H1 (cell line): ENCODE measurements around the gene CAMTA2. TPM values are rescaled to one million over a fixed set of nuclear protein-coding genes. Genes with fewer than 3 reads are reported as not detected.

Source experiments
- CTCF ChIA-PET: fragments of 300-600 bp; sonication (Branson Sonifier 250); formaldehyde crosslinking; loops from one replicate; lab custom pipeline; 2021; ENCODE audit not compliant: partially characterized antibody; lab: Charles Lee
- POLR2A ChIA-PET: fragments of 300-600 bp; sonication (Branson Sonifier 250); formaldehyde crosslinking; loops from one replicate; lab custom pipeline; 2021; ENCODE audit warnings: inconsistent platforms; ENCODE audit not compliant: partially characterized antibody; lab: Charles Lee
- DNase-seq, 2 experiments: peaks; one replicate each; pipeline versions ENCODE4 v3.0.0 to v3.0.0-alpha.2; 2010 to 2022; ENCODE audit warnings: low spot score in 2 of 2, low read depth in 1 of 2, mixed read lengths in 1 of 2
- FAIRE-seq: peaks from 2 replicates; lab custom pipeline; 2011; peaks lifted over from hg19 to GRCh38; lab: Jason Lieb, UNC
- H2AFZ ChIP-seq: 2 replicates; pipeline ENCODE4 v1.8.1; 2012; ENCODE audit warnings: low read length, inconsistent platforms
- H2AK5ac ChIP-seq: 2 replicates; pipeline ENCODE4 v1.6.1; 2013; ENCODE audit warnings: low read depth, low read length
- H2BK120ac ChIP-seq: replicated peaks from 2 replicates; pipeline ENCODE3; 2013; ENCODE audit warnings: low read depth, low read length, inconsistent platforms
- H2BK12ac ChIP-seq: 2 replicates; pipeline ENCODE4 v1.6.1; 2013; ENCODE audit warnings: low read depth, low read length
- H2BK15ac ChIP-seq: 2 replicates; pipeline ENCODE4 v1.6.1; 2013; ENCODE audit warnings: low read length
- H2BK20ac ChIP-seq: 2 replicates; pipeline ENCODE4 v1.6.1; 2013; ENCODE audit warnings: low read length
- H2BK5ac ChIP-seq: 2 replicates; pipeline ENCODE4 v1.6.1; 2013; ENCODE audit warnings: low read depth, low read length
- H3K14ac ChIP-seq: 2 replicates; pipeline ENCODE4 v1.6.1; 2013; ENCODE audit warnings: inconsistent platforms; ENCODE audit not compliant: insufficient read length
- H3K18ac ChIP-seq: 2 replicates; pipeline ENCODE4 v1.6.1; 2013; ENCODE audit warnings: low read length; ENCODE audit errors: extremely low read depth
- H3K23ac ChIP-seq: 2 replicates; pipeline ENCODE4 v1.6.1; 2013; ENCODE audit warnings: inconsistent platforms; ENCODE audit not compliant: insufficient read length
- H3K23me2 ChIP-seq: 2 replicates; pipeline ENCODE4 v1.6.1; 2013; ENCODE audit warnings: low read depth, low read length
- H3K27ac ChIP-seq: 2 replicates; pipeline ENCODE4 v1.6.1; 2011; ENCODE audit warnings: low read depth, low read length, inconsistent platforms
- H3K27me3 ChIP-seq, 4 experiments: replicated peaks in 1 of 4; 1 replicate in 1 of 4; 2 replicates in 3 of 4; pipeline versions ENCODE4 v1.6.1 to v1.8.1; 2011 to 2013; ENCODE audit warnings: low read length in 3 of 4, mild to moderate bottlenecking in 3 of 4, inconsistent platforms in 2 of 4, mixed read lengths in 2 of 4, moderate library complexity in 1 of 4; ENCODE audit not compliant: control insufficient read depth in 3 of 4, insufficient read depth in 3 of 4; ENCODE audit errors: extremely low read depth in 1 of 4
- H3K36me3 ChIP-seq, 4 experiments: 2 replicates each; pipeline versions ENCODE4 v1.6.1 to v1.8.1; 2011 to 2013; ENCODE audit warnings: mild to moderate bottlenecking in 4 of 4, low read length in 3 of 4, moderate library complexity in 2 of 4, control low read depth in 1 of 4, inconsistent platforms in 1 of 4; ENCODE audit not compliant: insufficient read depth in 4 of 4, control insufficient read depth in 2 of 4
- H3K4ac ChIP-seq: replicated peaks from 2 replicates; pipeline ENCODE3; 2013; ENCODE audit warnings: low read length, low read depth, mixed read lengths, inconsistent platforms; ENCODE audit not compliant: insufficient read length
- H3K4me1 ChIP-seq, 4 experiments: replicated peaks in 1 of 4; 1 replicate in 1 of 4; 2 replicates in 3 of 4; pipeline versions ENCODE4 v1.6.1 to v1.8.1; 2011 to 2013; ENCODE audit warnings: low read length in 3 of 4, inconsistent platforms in 2 of 4, mixed read lengths in 1 of 4; ENCODE audit not compliant: insufficient read depth in 4 of 4, control insufficient read depth in 3 of 4
- H3K4me2 ChIP-seq, 2 experiments: 2 replicates each; pipeline versions ENCODE4 v1.6.1 to v1.8.1; 2011 to 2013; ENCODE audit warnings: low read depth in 2 of 2, low read length in 2 of 2, control low read depth in 1 of 2, inconsistent platforms in 1 of 2, mild to moderate bottlenecking in 1 of 2; ENCODE audit not compliant: insufficient read depth in 1 of 2
- H3K4me3 ChIP-seq, 4 experiments: fragments of 200-600, 300-600 bp in 1 of 4; sonication (generic), shearing (Covaris generic), sonication (Bioruptor Twin) in 1 of 4; 2 replicates each; pipeline versions ENCODE4 v1.5.1 to v1.8.1; 2011 to 2016; ENCODE audit warnings: low read length in 4 of 4, low read depth in 3 of 4, control low read depth in 2 of 4, inconsistent platforms in 2 of 4, mild to moderate bottlenecking in 2 of 4, mixed read lengths in 1 of 4, moderate library complexity in 1 of 4; ENCODE audit not compliant: insufficient read depth in 2 of 4; ENCODE audit errors: extremely low read depth in 1 of 4
- H3K56ac ChIP-seq: replicated peaks from 2 replicates; pipeline ENCODE3; 2013; ENCODE audit warnings: low read depth, mild to moderate bottlenecking, mixed read lengths, low read length, inconsistent platforms; ENCODE audit not compliant: insufficient read length
- H3K79me1 ChIP-seq: 2 replicates; pipeline ENCODE4 v1.6.1; 2013; ENCODE audit warnings: low read depth, low read length, control low read depth
- H3K79me2 ChIP-seq, 2 experiments: 2 replicates each; pipeline versions ENCODE4 v1.6.1 to v1.8.1; 2012 to 2013; ENCODE audit warnings: low read length in 2 of 2, mild to moderate bottlenecking in 2 of 2, inconsistent platforms in 1 of 2; ENCODE audit not compliant: insufficient read depth in 2 of 2, control insufficient read depth in 1 of 2
- H3K9ac ChIP-seq, 4 experiments: replicated peaks in 1 of 4; 1 replicate in 1 of 4; 2 replicates in 3 of 4; pipeline versions ENCODE4 v1.6.1 to v1.8.1; 2011 to 2013; ENCODE audit warnings: low read depth in 3 of 4, low read length in 3 of 4, control low read depth in 2 of 4, mild to moderate bottlenecking in 2 of 4, moderate library complexity in 2 of 4, inconsistent platforms in 1 of 4; ENCODE audit errors: extremely low read depth in 1 of 4
- H3K9me3 ChIP-seq, 2 experiments: 2 replicates each; pipeline versions ENCODE4 v1.6.1 to v1.8.1; 2012 to 2013; ENCODE audit warnings: mild to moderate bottlenecking in 2 of 2, moderate library complexity in 2 of 2, control low read depth in 1 of 2, inconsistent platforms in 1 of 2, low read depth in 1 of 2, low read length in 1 of 2, mixed read lengths in 1 of 2; ENCODE audit not compliant: insufficient read depth in 2 of 2
- H4K20me1 ChIP-seq, 2 experiments: replicated peaks in 1 of 2; 2 replicates each; pipeline versions ENCODE3 to v1.8.1; 2011 to 2013; ENCODE audit warnings: inconsistent platforms in 2 of 2, low read length in 2 of 2, mild to moderate bottlenecking in 1 of 2; ENCODE audit not compliant: insufficient read depth in 2 of 2, control insufficient read depth in 1 of 2
- H4K5ac ChIP-seq: 2 replicates; pipeline ENCODE4 v1.6.1; 2013; ENCODE audit warnings: low read length, low read depth, mixed read lengths, inconsistent platforms; ENCODE audit not compliant: insufficient read length
- H4K8ac ChIP-seq: 2 replicates; pipeline ENCODE4 v1.8.0; 2013; ENCODE audit warnings: mild to moderate bottlenecking, moderate library complexity, low read length, inconsistent platforms; ENCODE audit not compliant: insufficient read depth; ENCODE audit errors: extremely low read depth
- H4K91ac ChIP-seq: replicated peaks from 2 replicates; pipeline ENCODE3; 2013; ENCODE audit warnings: low read length, mixed read lengths, inconsistent platforms; ENCODE audit not compliant: insufficient read length
- EGR1 ChIP-seq: IDR thresholded peaks from 2 replicates; pipeline ENCODE4 v1.6.1; 2011; ENCODE audit warnings: low read depth, low read length, borderline replicate concordance
- POLR2A ChIP-seq, 2 experiments: IDR thresholded peaks; 1 replicate in 1 of 2; 2 replicates in 1 of 2; pipeline ENCODE4 v1.6.1; 2011; ENCODE audit warnings: low read depth in 2 of 2, low read length in 2 of 2, mild to moderate bottlenecking in 2 of 2; ENCODE audit errors: control extremely low read depth in 1 of 2
- WGBS, 2 experiments: shearing (Covaris generic) in 1 of 2; methylation state at CpG; one replicate each; pipeline versions ENCODE4 v1.1.6 to v1.1.7; 2013 to 2015; ENCODE audit warnings: low lambda C conversion rate in 2 of 2, mixed read lengths in 2 of 2, inconsistent platforms in 1 of 2, low coverage in 1 of 2, missing lambda C conversion rate in 1 of 2; ENCODE audit not compliant: insufficient replicate concordance in 2 of 2, insufficient coverage in 1 of 2, insufficient read length in 1 of 2; ENCODE audit errors: extremely low coverage in 1 of 2, missing lambda C conversion rate in 1 of 2; 5-methylcytosine and 5-hydroxymethylcytosine counted together
- polyA plus RNA-seq, 7 experiments: library from polyadenylated mRNA; depleted of rRNA in 3 of 7; stranded (reverse) in 5 of 7; unstranded in 2 of 7; fragments of >200 nt in 5 of 7; fragments of 200-250 nt in 2 of 7; gene quantifications; 1 replicate in 5 of 7; 2 replicates in 1 of 7; 4 replicates in 1 of 7; pipeline versions ENCODE4 v1.2.1 to v1.2.3, GENCODE V29; 2011 to 2013; ENCODE audit warnings: missing spikeins in 2 of 7, mixed read lengths in 2 of 7
- total RNA-seq: library from RNA; stranded (reverse); fragmentation: NEBNext Ultra II Directional; extraction: Animal tissue kit (Norgen Biotek cat#: 25700); gene quantifications from 2 replicates; pipeline ENCODE4 v1.2.1, GENCODE V29; 2021

CAMTA2 gene
- total and polyA plus RNA-seq, 2 of the 8 experiments (the other 6 are each of a cell fraction or from before 2014, with no cell fraction given), result 5.5 to 12.0 TPM

DNA sequence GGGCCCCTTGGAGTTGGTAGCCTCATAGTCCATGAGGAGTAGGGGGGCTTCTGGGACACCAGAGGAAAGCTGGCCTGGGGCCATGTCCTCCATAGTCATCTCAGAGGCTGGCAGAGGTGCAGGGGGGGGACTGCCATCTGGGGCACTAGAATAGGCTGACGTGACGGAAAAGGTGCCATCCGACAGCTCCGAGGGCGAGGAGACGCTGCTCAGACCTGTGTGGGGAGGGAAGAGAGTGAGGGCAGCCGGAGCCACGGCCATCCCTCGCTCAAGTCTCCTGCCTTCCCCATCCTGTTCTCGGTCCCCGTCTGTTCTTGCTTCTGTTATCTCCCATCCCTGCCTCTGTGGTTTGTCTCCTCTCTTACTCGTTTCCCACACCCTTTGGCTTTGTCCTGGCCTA, 15.2 kb downstream of the CAMTA2 start:
- Histone ChIP-seq H2BK20ac (no peak overlapping the region), H3K56ac (no peak overlapping the region), H3K79me2 (peaks cover 0 to 12% of the 10 kb centered on the region in 2 experiments; a peak in 1 of 4 replicates), H3K4me2 (no peak overlapping the region), H3K18ac (no peak overlapping the region), H2BK15ac (no peak overlapping the region), H3K14ac (no peak overlapping the region), H3K4ac (no peak overlapping the region), H3K27ac (no peak overlapping the region), H3K9me3 (no peaks in the 10 kb centered on the region), H2AFZ (no peak overlapping the region), H3K27me3 (peaks cover 0 to 39% (median 24%) of the 10 kb centered on the region in 4 experiments; a peak in 6 of 7 replicates), H2AK5ac (no peak overlapping the region), H2BK12ac (no peak overlapping the region), H4K8ac (no peak overlapping the region), H4K20me1 (peaks cover 2 to 11% of the 10 kb centered on the region in 2 experiments), H3K23ac (no peak overlapping the region), H3K4me1 (peaks cover 0 to 14% (median 6%) of the 10 kb centered on the region in 4 experiments; a peak in 5 of 7 replicates), H3K79me1 (0 out of 2 replicates have a peak, but pooled peaks cover 3% of the 10 kb centered on the region), H2BK5ac (no peak overlapping the region), H4K91ac (no peak overlapping the region), H2BK120ac (no peak overlapping the region), H3K36me3 (peaks cover 0 to 11% (median 0%) of the 10 kb centered on the region in 4 experiments; a peak in 1 of 8 replicates), H3K9ac (no peak overlapping the region), H3K4me3 (no peak overlapping the region), H4K5ac (no peak overlapping the region), H3K23me2 (peaks cover 11% of the 10 kb centered on the region; the same call in 1 of the 2 replicates)
- POLR2A ChIA-PET, result interaction anchor here (1.0 to 32.4 kb wide), 6 partner anchors 9 to 253 kb away, joined by 3 to 987 read pairs (median 7); partner anchors contain the start of genes CAMTA2, ENO3, INCA1 and KIF1C
- 86% methylated on average over 11 of the region's 12 CpGs; no CpG with 5 or more reads in 1 of the 2 experiments for WGBS, 2 experiments
- CTCF ChIA-PET, result interaction anchor here (0.6 to 6.2 kb wide), 9 partner anchors 8 to 92 kb away, joined by 3 to 31 read pairs (median 4); partner anchors contain the start of gene GP1BA
- FAIRE-seq, result no peak
- no peak for DNase-seq
- TF ChIP-seq POLR2A (IDR thresholded peaks at IDR 0.05; ENCODE audit: control extremely low read depth in 1 of 2, low read depth in 2 of 2, low read length in 2 of 2) (peak in 1 of 2 experiments; percentile 38; a peak in 1 of 3 replicates), EGR1 (no peak)
